Natural killer cell (primary cell): ENCODE results near the gene RRAS. TPM values are rescaled to one million over a fixed set of nuclear protein-coding genes. Genes with fewer than 3 reads are reported as not detected.
"Not testable (repeated sequence)": the region's sequence is repeated elsewhere in the genome, so short reads cannot be mapped to it uniquely, and the experiment has no call there.

Experiments
- ATAC-seq, 3 donors: fragments of 150-1000 bp in 2 of 3; fragments of 200-7000 bp in 1 of 3; cut with Tn5 transposase; 1 replicate in 1 of 3; 2 replicates in 2 of 3; pipeline ENCODE4 v1.10.0; 2021; ENCODE audit warnings: mild to moderate bottlenecking in 2 of 3, moderate library complexity in 2 of 3
- DNase-seq, 2 donors: peaks; one replicate each; pipeline versions ENCODE4 v3.0.0 to v3.0.0-alpha.2; 2013 to 2021; ENCODE audit warnings: mixed read lengths in 1 of 2
- H3K27ac ChIP-seq: one replicate; pipeline ENCODE4 v1.5.1; 2013; ENCODE audit warnings: mild to moderate bottlenecking, low read length
- H3K27me3 ChIP-seq: one replicate; pipeline ENCODE4 v1.6.1; 2013; ENCODE audit warnings: low read length; ENCODE audit not compliant: control insufficient read depth, insufficient read depth
- H3K36me3 ChIP-seq: one replicate; pipeline ENCODE4 v1.6.1; 2013; ENCODE audit warnings: low read length; ENCODE audit not compliant: control insufficient read depth, insufficient read depth
- H3K4me1 ChIP-seq: one replicate; pipeline ENCODE4 v1.6.1; 2013; ENCODE audit warnings: low read length; ENCODE audit not compliant: control insufficient read depth, insufficient read depth
- H3K4me3 ChIP-seq: one replicate; pipeline ENCODE4 v1.5.1; 2013; ENCODE audit warnings: low read length
- H3K9me3 ChIP-seq: one replicate; pipeline ENCODE4 v1.6.1; 2013; ENCODE audit warnings: low read length; ENCODE audit not compliant: control insufficient read depth, insufficient read depth
- H3K27ac Mint-ChIP-seq, 2 donors: one replicate each; pipeline ENCODE4 v1.8.0; 2022; ENCODE audit warnings: mild to moderate bottlenecking in 2 of 2, mixed read lengths in 2 of 2, moderate library complexity in 1 of 2
- H3K27me3 Mint-ChIP-seq, 2 donors: one replicate each; pipeline ENCODE4 v1.8.0; 2022; ENCODE audit warnings: low read depth in 2 of 2, mixed read lengths in 2 of 2
- H3K36me3 Mint-ChIP-seq: one replicate; pipeline ENCODE4 v1.8.0; 2022; ENCODE audit warnings: mixed read lengths
- H3K4me1 Mint-ChIP-seq, 2 donors: one replicate each; pipeline ENCODE4 v1.8.0; 2022; ENCODE audit warnings: mixed read lengths in 2 of 2
- H3K4me3 Mint-ChIP-seq: one replicate; pipeline ENCODE4 v1.8.0; 2022; ENCODE audit warnings: mild to moderate bottlenecking, moderate library complexity, mixed read lengths
- H3K9me3 Mint-ChIP-seq, 2 donors: one replicate each; pipeline ENCODE4 v1.8.0; 2022; ENCODE audit warnings: mixed read lengths in 2 of 2
- WGBS: methylation state at CpG from one replicate; pipeline ENCODE4 v1.1.7; 2013; ENCODE audit warnings: missing lambda C conversion rate; ENCODE audit not compliant: insufficient coverage; 5-methylcytosine and 5-hydroxymethylcytosine counted together
- intact Hi-C: fragments of 100-400 bp; cut with micrococcal nuclease; formaldehyde crosslinking; loops from one replicate; pipeline ENCODE4 v1.14.2; 2022
- total RNA-seq, 4 donors: library from RNA; stranded (reverse); fragments of 120-200 nt in 1 of 4; gene quantifications; one replicate each; pipeline versions ENCODE4 v1.2.3 to v1.2.4, GENCODE V29; 2013 to 2022
- TF ChIP-seq, protein P1 (sequence below): fragments of 200-600 bp; IDR thresholded peaks from one replicate; pipeline ENCODE4 v1.8.0; 2022; ENCODE audit warnings: antibody characterized with exemption

RRAS gene
- total RNA-seq, 3 donors from 2014 or later (not counting 1 experiment from before 2014, with no cell fraction given) = 2.0 to 7.7 (median 5.9) TPM

DNA sequence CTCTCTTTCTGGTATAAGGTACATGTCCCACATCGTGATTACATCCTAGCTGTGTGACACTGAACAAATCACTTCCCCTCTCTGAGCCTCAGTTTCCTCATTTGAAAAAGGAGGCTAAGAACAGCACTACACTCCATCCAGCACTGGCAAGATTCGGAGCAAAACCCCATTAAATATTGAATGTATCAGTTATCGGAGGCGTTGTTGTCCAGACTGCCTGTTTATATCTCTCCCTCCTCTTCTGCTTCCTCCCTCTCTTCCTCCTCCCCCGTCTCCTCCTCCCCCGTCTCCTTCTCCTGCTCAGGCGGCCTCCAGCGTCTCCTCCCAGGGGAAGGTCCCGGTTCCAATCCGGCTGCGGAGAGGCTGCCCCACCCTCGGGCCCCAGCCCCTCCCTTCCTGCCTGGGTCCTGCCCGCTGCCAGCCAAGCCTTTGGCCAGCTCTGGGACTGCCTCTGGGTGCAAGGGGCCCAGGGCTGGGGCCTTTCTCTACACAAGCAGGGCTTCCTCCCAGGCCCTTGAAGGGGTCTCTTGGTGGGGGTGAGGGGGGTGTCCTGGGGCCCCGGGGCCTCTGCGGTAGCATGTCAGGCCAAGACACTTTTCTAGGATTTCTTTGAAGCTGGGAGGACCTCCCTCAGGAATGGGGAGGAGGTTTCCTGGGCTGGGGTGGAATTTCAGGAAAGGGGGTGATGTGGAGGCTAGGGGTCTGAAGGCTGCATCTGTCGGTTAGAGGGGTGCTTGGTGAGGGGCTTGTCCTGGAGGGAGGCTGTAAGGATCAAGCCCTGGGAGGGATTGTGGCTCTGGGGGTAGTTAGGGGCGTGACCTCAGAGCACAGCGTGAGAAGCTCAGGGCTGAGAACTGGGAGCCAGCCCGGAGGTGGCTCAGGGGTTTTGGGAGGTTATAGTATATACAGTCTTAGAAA is 1.9 kb downstream of the RRAS start:
- Mint-ChIP-seq H3K4me1 (peaks cover 31 to 47% of the 10 kb centered on the region in 2 donors), H3K4me3 (no peak overlapping the region), H3K36me3 (no peaks in the 10 kb centered on the region), H3K27ac (peak overlapping the region in 1 of 2 donors; percentile 100), H3K9me3 (no peaks in the 10 kb centered on the region), H3K27me3 (no peaks in the 10 kb centered on the region)
- no peaks in the 10 kb centered on the region for H3K27me3 ChIP-seq
- TF ChIP-seq, protein P1, sequence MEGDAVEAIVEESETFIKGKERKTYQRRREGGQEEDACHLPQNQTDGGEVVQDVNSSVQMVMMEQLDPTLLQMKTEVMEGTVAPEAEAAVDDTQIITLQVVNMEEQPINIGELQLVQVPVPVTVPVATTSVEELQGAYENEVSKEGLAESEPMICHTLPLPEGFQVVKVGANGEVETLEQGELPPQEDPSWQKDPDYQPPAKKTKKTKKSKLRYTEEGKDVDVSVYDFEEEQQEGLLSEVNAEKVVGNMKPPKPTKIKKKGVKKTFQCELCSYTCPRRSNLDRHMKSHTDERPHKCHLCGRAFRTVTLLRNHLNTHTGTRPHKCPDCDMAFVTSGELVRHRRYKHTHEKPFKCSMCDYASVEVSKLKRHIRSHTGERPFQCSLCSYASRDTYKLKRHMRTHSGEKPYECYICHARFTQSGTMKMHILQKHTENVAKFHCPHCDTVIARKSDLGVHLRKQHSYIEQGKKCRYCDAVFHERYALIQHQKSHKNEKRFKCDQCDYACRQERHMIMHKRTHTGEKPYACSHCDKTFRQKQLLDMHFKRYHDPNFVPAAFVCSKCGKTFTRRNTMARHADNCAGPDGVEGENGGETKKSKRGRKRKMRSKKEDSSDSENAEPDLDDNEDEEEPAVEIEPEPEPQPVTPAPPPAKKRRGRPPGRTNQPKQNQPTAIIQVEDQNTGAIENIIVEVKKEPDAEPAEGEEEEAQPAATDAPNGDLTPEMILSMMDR = no peak
- H3K4me3 ChIP-seq = no peak overlapping the region
- WGBS = 21% methylated on average over 19 of the region's 19 CpGs
- no peaks in the 10 kb centered on the region for H3K36me3 ChIP-seq
- H3K4me1 ChIP-seq = peaks cover 37% of the 10 kb centered on the region
- intact Hi-C loops = no loop called here
- no peak overlapping the region for H3K27ac ChIP-seq
- H3K9me3 ChIP-seq = no peaks in the 10 kb centered on the region
- DNase-seq (no peak), ATAC-seq (no peak)

GRCh38 chr19:49636233-49636932 is 3.6 kb downstream of the RRAS start:
- Histone ChIP-seq H3K27ac (no peak overlapping the region), H3K4me1 (peaks cover 26% of the 10 kb centered on the region), H3K9me3 (no peaks in the 10 kb centered on the region), H3K27me3 (no peaks in the 10 kb centered on the region), H3K36me3 (no peaks in the 10 kb centered on the region), H3K4me3 (no peak overlapping the region)
- Mint-ChIP-seq H3K4me3 (no peak overlapping the region), H3K4me1 (peaks cover 17 to 33% of the 10 kb centered on the region in 2 donors), H3K27me3 (no peaks in the 10 kb centered on the region), H3K36me3 (no peaks in the 10 kb centered on the region), H3K27ac (peak overlapping the region in 1 of 2 donors; percentile 40), H3K9me3 (no peaks in the 10 kb centered on the region)
- DNase-seq (no peak), ATAC-seq (no peak)
- TF ChIP-seq, protein P1 = no peak
- WGBS = 86% methylated on average over 30 of the region's 30 CpGs
- intact Hi-C loops = no loop called here

DNA sequence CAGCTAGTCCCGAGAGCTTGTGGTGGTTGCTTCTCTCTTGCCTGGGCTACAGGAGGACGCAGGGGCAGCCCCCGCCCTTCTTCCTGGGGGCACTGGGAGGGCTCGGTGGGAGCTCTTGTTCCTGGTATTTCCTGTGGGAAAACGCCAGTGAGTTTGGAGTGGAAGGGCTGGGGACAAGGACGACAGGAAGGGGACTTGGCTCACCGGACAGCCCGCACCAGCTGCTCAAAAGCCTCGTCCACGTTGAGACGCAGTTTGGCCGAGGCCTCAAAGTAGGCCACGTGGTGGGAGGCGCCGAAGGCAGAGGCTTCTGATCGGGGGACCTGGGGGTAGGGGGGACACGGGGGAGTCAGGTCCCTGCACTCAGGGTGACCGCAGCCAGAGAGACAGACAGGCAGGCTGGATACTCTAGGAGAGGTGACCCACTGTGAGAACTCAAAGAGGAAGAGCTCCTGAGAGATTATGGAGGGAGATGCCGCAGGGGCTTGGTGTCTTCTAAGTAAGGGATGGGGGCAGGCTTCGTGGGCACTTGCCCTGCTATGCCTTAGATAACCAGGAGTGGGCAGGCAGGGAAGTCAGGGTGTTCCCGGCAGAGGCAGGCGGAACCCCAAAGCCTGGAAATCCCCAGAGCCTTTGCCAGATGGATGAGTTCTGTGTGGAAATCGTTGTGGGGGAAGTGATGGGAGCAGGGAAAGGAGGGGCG is 4.3 kb downstream of the RRAS start:
- Mint-ChIP-seq H3K27ac (peak overlapping the region in 1 of 2 donors; percentile 40), H3K36me3 (no peaks in the 10 kb centered on the region), H3K27me3 (no peaks in the 10 kb centered on the region), H3K4me3 (no peak overlapping the region), H3K4me1 (peaks cover 11 to 27% of the 10 kb centered on the region in 2 donors), H3K9me3 (no peaks in the 10 kb centered on the region)
- DNase-seq (no peak), ATAC-seq (no peak)
- H3K36me3 ChIP-seq = no peaks in the 10 kb centered on the region
- no peaks in the 10 kb centered on the region for H3K27me3 ChIP-seq
- TF ChIP-seq, protein P1 = no peak
- no peak overlapping the region for H3K4me3 ChIP-seq
- H3K9me3 ChIP-seq = no peaks in the 10 kb centered on the region
- 72% methylated on average over 24 of the region's 24 CpGs for WGBS
- H3K4me1 ChIP-seq = peaks cover 19% of the 10 kb centered on the region
- no peak overlapping the region for H3K27ac ChIP-seq
- intact Hi-C loops = no loop called here

DNA sequence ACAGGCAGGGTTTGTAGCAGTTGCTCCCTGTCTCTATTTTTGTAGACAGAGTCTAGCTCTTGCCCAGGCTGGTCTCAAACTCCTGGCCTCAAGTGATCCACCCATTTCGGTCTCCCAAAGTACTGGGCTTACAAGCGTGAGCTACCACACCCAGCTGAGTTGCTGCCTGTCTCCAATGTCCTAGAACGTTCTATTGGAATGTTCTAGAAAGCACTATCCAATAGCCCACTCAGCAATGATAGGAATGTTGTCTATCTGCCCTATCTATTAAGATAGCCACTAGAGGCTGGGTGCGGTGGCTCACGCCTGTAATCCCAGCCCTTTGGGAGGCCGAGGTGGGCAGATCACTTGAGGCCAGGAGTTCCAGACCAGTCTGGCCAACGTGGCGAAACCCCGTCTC is 6.7 kb downstream of the RRAS start:
- H3K27ac ChIP-seq, H3K9me3 Mint-ChIP-seq, H3K4me1 Mint-ChIP-seq, H3K4me3 ChIP-seq, ATAC-seq, H3K4me1 ChIP-seq, H3K9me3 ChIP-seq, H3K4me3 Mint-ChIP-seq, H3K27ac Mint-ChIP-seq, DNase-seq, intact Hi-C loops, H3K36me3 ChIP-seq, H3K27me3 Mint-ChIP-seq, H3K27me3 ChIP-seq, H3K36me3 Mint-ChIP-seq: not testable (repeated sequence)
- WGBS = 97% methylated on average over 9 of the region's 9 CpGs
